ENCODE measurements around the gene EXPH5.

EXPH5 gene

DNA sequence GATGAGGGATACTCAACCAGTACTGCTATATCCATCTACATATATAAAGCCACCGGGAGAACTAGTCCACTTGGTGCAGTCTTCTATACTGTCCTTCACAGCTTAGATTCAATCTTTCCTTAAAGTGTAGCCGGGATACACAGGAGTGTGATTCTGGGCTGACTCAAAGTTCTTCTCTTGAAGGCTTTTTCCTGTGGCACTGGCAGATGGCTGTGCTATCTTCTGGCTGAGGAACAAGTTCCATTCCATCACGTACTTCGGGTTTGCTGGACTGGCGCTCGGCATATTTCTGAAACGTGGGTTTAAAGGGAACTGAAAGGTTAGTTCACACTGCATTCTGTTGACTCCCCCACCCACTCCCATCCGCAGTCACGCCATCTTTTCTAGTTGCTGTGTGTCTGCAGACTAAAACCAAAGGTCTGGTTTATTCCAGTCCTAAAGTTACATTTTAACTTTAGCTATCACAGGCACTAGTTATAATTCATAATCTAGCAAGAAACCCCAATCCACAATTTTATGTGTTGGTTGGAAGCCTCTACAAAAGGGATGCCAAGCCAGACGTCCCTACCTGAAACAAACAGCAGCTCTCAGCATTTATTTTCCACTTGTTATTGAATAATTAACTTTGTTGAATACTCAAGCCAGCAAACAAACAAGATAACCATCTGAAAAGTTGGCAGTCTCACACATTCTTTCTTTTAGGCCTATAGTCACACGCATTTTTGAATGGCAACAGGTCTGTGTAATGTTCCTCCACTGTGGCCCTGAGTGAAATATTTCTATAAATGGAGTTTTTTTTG is 118.7 kb downstream of the EXPH5 start:
- in situ Hi-C loops (cut with HindIII; ENCODE audit: low sequenced_read_pairs) = no loop called here

- in situ Hi-C loops (cut with HindIII; ENCODE audit: low sequenced_read_pairs) = no loop called here
Observed at GRCh38 chr11:108472681-108473080, 120.9 kb downstream of the EXPH5 start.

DNA sequence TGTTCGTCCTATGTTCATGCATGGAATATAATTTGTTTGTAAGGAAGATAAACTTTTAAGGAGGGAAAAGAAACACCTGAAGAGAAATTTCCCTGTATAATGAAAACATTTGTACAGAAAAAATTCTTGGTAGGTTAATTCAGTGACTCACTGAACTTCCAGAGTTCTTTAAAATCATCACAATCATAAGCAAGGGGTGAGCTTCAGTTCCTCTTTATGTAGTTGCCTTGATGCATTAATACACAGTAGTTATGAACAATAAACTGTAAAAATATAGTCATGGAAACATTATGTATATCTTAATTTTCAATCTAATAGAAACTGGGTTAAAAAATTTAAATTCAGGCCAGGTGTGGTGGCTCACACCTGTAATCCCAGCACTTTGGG is 125.1 kb downstream of the EXPH5 start:
- in situ Hi-C loops (cut with HindIII; ENCODE audit: low sequenced_read_pairs) = no loop called here

- in situ Hi-C loops (cut with HindIII; ENCODE audit: low sequenced_read_pairs) = no loop called here
Observed at GRCh38 chr11:108467091-108467823, 126.3 kb downstream of the EXPH5 start, which contains the start of gene C11orf65. Gene C11orf65 (minus strand): TSS chr11:108467529. CDS start chr11:108461559, 5,970 bp downstream.

DNA sequence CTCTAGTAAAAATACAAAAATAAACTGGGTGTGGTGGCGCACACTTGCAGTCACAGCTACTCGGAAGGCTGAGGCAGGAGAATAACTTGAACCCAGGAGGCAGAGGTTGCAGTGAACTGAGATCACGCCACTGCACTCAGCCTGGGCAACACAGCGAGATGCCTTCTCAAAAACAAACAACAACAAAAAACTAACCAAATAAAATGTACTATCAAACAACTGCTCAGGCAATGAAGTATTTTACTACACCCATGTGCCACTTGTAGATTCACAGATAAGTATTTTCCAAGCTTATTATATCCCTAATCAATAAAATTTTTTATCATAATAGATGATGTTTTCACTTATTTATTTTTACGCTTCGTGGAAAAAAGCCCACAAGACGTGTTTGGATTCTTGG is 127.2 kb downstream of the EXPH5 start:
- in situ Hi-C loops (cut with HindIII; ENCODE audit: low sequenced_read_pairs) = no loop called here

Data from DLD1 (cell line).